Loucy (cell line): ENCODE data around the gene KCTD19.

Source experiments
- H2AFZ ChIP-seq: fragments of 200-600 bp; sonication (generic); 2 replicates; pipeline ENCODE4 v1.6.0; 2016; ENCODE audit warnings: antibody characterized with exemption, mild to moderate bottlenecking, low read length, moderate library complexity
- H3F3A ChIP-seq: fragments of 200-600 bp; 2 replicates; pipeline ENCODE4 v1.6.0; 2016; ENCODE audit warnings: antibody characterized with exemption, low read depth, mild to moderate bottlenecking
- H3K27me3 ChIP-seq: fragments of 200-600 bp; sonication (generic); 2 replicates; pipeline ENCODE4 v1.6.1; 2014; ENCODE audit warnings: low read length, mild to moderate bottlenecking; ENCODE audit not compliant: insufficient read depth, poor library complexity, severe bottlenecking
- H3K36me3 ChIP-seq: fragments of 200-600 bp; sonication (generic); 2 replicates; pipeline ENCODE4 v1.6.1; 2016; ENCODE audit warnings: low read length; ENCODE audit not compliant: insufficient read depth
- H3K4me1 ChIP-seq: fragments of 200-600 bp; sonication (generic); 2 replicates; pipeline ENCODE4 v1.5.1; 2014; ENCODE audit warnings: low read length, mild to moderate bottlenecking; ENCODE audit not compliant: insufficient read depth, poor library complexity, severe bottlenecking
- H3K4me2 ChIP-seq: fragments of 200-600 bp; sonication (generic); 2 replicates; pipeline ENCODE4 v1.6.0; 2014; ENCODE audit warnings: antibody characterized with exemption, low read length, low read depth, mild to moderate bottlenecking; ENCODE audit not compliant: poor library complexity, severe bottlenecking
- H3K4me3 ChIP-seq: fragments of 200-600 bp; sonication (generic); 2 replicates; pipeline ENCODE4 v1.5.1; 2014; ENCODE audit warnings: low read length, mild to moderate bottlenecking, mixed read lengths; ENCODE audit not compliant: poor library complexity, severe bottlenecking
- H3K79me2 ChIP-seq: fragments of 200-600 bp; sonication (generic); 2 replicates; pipeline ENCODE4 v1.6.1; 2014; ENCODE audit warnings: low read length; ENCODE audit not compliant: insufficient read depth
- H3K9ac ChIP-seq: fragments of 200-600 bp; sonication (generic); 2 replicates; pipeline ENCODE4 v1.6.0; 2014; ENCODE audit warnings: mild to moderate bottlenecking, low read depth, low read length, moderate library complexity; ENCODE audit not compliant: poor library complexity, severe bottlenecking
- H3K9me2 ChIP-seq: fragments of 200-600 bp; sonication (generic); replicated peaks from 2 replicates; pipeline ENCODE4 v1.6.1; 2016; ENCODE audit warnings: low read depth, low read length, mixed read lengths
- H3K9me3 ChIP-seq: fragments of 200-600 bp; sonication (generic); 2 replicates; pipeline ENCODE4 v1.6.1; 2014; ENCODE audit warnings: mild to moderate bottlenecking, antibody characterized with exemption, low read length, low read depth; ENCODE audit not compliant: insufficient read depth
- H4K20me1 ChIP-seq: fragments of 200-600 bp; sonication (generic); 2 replicates; pipeline ENCODE4 v1.6.0; 2014; ENCODE audit warnings: antibody characterized with exemption, low read length, mild to moderate bottlenecking; ENCODE audit not compliant: insufficient read depth, poor library complexity, severe bottlenecking
- EZH2phosphoT487 ChIP-seq: fragments of 200-600 bp; IDR thresholded peaks from 2 replicates; pipeline ENCODE4 v1.6.1; 2018; ENCODE audit warnings: antibody characterized with exemption, mild to moderate bottlenecking, moderate library complexity, borderline replicate concordance
- TF ChIP-seq, protein P1 (sequence below): fragments of 200-600 bp; sonication (generic); conservative IDR thresholded peaks from 2 replicates; pipeline ENCODE4 v1.5.1; 2014; ENCODE audit warnings: mild to moderate bottlenecking, antibody characterized with exemption, low read length

The KCTD19 gene

DNA sequence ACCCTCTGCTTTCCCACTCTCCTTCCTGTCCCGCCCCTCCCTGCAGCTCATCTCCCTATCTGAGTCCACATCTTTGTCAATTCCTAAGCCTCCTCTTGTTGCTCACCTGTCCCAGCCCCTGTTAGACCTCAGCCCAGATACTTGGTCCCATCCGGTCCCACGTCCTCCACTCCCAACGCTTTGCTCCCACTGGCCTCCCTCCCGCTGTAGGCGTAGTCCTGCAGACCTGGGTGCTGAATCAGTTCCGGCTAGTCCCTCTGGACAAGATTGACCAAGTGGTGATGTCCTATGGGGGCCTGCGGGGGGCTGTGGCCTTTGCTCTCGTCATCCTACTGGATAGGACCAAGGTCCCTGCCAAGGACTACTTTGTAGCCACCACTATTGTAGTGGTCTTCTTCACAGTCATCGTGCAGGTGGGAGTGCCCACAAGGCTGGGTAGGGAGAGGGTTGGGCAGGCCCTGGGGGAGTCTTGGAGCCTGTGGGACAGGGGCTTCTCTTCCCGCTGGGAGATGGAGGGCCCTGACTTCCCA is 69.8 kb downstream of the KCTD19 start:
- no peak overlapping the region for H2AFZ ChIP-seq
- H3K4me2 ChIP-seq = no peak overlapping the region
- no peak overlapping the region for H3K4me3 ChIP-seq
- H3F3A ChIP-seq = no peaks in the 10 kb centered on the region
- no peak overlapping the region for H3K9ac ChIP-seq
- no peaks in the 10 kb centered on the region for H3K79me2 ChIP-seq
- H3K9me3 ChIP-seq = no peaks in the 10 kb centered on the region
- H3K9me2 ChIP-seq = no peaks in the 10 kb centered on the region
- no peaks in the 10 kb centered on the region for H4K20me1 ChIP-seq
- H3K4me1 ChIP-seq = no peaks in the 10 kb centered on the region
- H3K27me3 ChIP-seq = no peaks in the 10 kb centered on the region
- no peak for TF ChIP-seq EZH2phosphoT487
- TF ChIP-seq, protein P1, sequence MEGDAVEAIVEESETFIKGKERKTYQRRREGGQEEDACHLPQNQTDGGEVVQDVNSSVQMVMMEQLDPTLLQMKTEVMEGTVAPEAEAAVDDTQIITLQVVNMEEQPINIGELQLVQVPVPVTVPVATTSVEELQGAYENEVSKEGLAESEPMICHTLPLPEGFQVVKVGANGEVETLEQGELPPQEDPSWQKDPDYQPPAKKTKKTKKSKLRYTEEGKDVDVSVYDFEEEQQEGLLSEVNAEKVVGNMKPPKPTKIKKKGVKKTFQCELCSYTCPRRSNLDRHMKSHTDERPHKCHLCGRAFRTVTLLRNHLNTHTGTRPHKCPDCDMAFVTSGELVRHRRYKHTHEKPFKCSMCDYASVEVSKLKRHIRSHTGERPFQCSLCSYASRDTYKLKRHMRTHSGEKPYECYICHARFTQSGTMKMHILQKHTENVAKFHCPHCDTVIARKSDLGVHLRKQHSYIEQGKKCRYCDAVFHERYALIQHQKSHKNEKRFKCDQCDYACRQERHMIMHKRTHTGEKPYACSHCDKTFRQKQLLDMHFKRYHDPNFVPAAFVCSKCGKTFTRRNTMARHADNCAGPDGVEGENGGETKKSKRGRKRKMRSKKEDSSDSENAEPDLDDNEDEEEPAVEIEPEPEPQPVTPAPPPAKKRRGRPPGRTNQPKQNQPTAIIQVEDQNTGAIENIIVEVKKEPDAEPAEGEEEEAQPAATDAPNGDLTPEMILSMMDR = no peak
- no peaks in the 10 kb centered on the region for H3K36me3 ChIP-seq

DNA sequence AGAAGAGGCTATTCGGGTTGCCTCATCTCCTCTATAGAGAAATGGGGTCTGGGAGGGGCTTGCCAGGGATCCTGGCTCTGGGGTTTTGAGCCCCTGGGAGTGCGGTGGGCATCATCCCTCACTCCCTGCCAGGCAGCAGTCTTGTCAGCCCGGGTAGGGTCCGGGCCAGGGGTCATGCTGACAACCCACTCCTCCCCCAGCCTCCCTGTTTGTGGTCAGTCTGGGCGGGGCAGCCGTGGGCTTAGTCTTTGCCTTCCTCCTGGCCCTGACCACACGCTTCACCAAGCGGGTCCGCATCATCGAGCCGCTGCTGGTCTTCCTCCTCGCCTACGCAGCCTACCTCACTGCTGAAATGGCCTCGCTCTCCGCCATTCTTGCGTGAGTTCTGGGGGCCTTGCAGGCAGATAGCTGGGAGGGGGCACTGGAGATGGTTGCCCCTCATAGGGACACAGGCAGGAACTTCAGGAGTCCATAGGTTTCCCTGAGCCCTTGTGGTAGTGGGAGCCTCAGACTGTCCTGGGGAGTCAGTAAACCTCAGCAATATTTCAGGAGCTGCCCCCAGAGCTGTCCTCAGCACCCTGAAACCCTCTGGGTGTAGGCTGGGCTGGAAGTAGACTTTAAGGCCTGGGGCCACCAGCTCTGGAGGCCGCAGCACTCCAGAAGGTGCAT is 70.9 kb downstream of the KCTD19 start:
- Histone ChIP-seq H3K9me3 (no peaks in the 10 kb centered on the region), H3K4me1 (no peaks in the 10 kb centered on the region), H3K4me3 (no peak overlapping the region), H3K9ac (no peak overlapping the region), H3K36me3 (no peaks in the 10 kb centered on the region), H3K9me2 (no peaks in the 10 kb centered on the region), H3F3A (no peaks in the 10 kb centered on the region), H4K20me1 (no peaks in the 10 kb centered on the region), H3K4me2 (no peak overlapping the region), H3K79me2 (no peaks in the 10 kb centered on the region), H2AFZ (no peak overlapping the region), H3K27me3 (no peaks in the 10 kb centered on the region)
- TF ChIP-seq, protein P1 = no peak
- TF ChIP-seq EZH2phosphoT487 = no peak

DNA sequence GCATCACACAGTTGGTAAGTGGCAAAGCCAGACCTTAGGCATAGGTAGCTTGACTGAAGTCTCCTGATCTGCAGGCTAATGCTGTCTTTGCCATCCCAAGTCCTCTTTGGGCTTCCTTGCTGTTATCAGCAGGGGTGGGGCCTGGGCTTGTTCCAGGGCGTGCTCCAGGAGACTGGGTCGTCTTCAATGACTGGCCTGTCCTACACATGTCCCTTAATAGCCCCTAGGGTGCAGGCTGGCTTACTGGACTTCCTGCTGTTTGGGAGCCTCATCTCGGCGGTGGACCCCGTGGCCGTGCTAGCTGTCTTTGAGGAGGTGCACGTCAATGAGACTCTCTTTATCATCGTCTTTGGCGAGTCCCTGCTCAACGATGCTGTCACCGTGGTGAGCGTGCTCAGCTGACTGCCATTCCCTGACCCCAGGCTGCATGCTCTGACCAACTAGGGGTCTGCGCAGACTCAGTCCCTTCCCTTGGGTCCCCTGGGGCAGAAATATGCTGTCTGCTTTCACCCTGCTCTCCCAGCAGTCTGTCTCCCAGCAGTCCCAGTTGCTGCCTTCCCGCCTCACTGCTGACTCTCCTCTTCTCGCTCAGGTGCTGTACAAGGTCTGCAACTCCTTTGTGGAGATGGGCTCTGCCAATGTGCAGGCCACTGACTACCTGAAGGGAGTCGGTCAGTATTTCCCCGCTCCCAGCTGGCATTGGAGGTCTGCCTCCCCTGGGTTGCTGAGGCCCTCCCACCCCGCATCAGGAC is 71.6 kb downstream of the KCTD19 start:
- H3K9me3 ChIP-seq = no peaks in the 10 kb centered on the region
- no peaks in the 10 kb centered on the region for H3K36me3 ChIP-seq
- TF ChIP-seq EZH2phosphoT487 = no peak
- TF ChIP-seq, protein P1 = no peak
- no peak overlapping the region for H2AFZ ChIP-seq
- no peak overlapping the region for H3K4me2 ChIP-seq
- no peaks in the 10 kb centered on the region for H3K9me2 ChIP-seq
- no peaks in the 10 kb centered on the region for H3K79me2 ChIP-seq
- no peak overlapping the region for H3K9ac ChIP-seq
- no peaks in the 10 kb centered on the region for H3F3A ChIP-seq
- H3K27me3 ChIP-seq = no peaks in the 10 kb centered on the region
- no peak overlapping the region for H3K4me3 ChIP-seq
- no peaks in the 10 kb centered on the region for H4K20me1 ChIP-seq
- peaks cover 4% of the 10 kb centered on the region for H3K4me1 ChIP-seq
